ENCODE results near the gene ADIRF.
"Not testable (repeated sequence)": the region's sequence is repeated elsewhere in the genome, so short reads cannot be mapped to it uniquely, and the experiment has no call there.

ADIRF gene

DNA sequence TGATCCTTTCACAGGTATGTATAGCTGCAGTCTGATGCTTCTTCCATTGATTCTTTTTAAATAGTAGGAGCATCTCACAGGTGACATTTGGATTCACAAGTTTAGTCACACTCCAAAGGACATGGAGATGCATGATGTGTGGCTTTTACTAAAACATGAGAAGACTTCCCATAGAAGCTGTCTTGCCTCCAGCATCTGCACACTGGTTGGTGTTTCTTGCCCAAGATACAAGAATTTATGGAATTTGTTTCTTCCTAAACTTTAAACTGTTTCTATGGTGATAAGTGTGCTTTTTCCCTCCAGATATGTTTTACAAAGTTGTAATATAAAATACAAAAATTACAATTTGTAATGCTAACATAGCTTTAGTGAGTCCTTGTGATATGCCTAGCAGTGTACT is 24.2 kb downstream of the ADIRF start:
- H3K4me3 ChIP-seq (ENCODE audit: low read depth, low read length) = no peak overlapping the region

DNA sequence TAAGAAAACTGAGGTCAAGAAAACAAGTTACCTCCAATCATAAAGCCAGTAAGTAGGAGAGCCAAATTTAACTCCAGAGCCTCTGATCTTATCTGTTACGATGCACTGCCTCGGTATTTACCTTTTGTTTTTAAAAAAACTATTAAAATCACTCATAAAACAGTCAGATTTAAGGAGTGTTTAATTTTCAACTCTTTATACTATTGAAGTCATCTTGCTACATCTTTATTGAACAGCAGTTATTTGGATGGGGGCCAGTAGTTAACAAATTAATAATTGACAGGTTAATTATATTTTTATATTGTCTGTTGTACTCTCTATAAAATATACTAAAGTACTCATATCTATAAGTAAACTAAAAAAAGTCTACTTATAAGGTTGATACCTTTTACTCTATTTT is 24.6 kb downstream of the ADIRF start:
- H3K4me3 ChIP-seq (ENCODE audit: low read depth, low read length) = no peak overlapping the region
- TF ChIP-seq, protein P1, sequence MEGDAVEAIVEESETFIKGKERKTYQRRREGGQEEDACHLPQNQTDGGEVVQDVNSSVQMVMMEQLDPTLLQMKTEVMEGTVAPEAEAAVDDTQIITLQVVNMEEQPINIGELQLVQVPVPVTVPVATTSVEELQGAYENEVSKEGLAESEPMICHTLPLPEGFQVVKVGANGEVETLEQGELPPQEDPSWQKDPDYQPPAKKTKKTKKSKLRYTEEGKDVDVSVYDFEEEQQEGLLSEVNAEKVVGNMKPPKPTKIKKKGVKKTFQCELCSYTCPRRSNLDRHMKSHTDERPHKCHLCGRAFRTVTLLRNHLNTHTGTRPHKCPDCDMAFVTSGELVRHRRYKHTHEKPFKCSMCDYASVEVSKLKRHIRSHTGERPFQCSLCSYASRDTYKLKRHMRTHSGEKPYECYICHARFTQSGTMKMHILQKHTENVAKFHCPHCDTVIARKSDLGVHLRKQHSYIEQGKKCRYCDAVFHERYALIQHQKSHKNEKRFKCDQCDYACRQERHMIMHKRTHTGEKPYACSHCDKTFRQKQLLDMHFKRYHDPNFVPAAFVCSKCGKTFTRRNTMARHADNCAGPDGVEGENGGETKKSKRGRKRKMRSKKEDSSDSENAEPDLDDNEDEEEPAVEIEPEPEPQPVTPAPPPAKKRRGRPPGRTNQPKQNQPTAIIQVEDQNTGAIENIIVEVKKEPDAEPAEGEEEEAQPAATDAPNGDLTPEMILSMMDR (IDR thresholded peaks at IDR 0.05; ENCODE audit: borderline replicate concordance, insufficient read depth, low read depth, low read length) = no peak

More for the DNA sequence above, 24.2 kb downstream of the ADIRF start:
- TF ChIP-seq, protein P1 (IDR thresholded peaks at IDR 0.05; ENCODE audit: borderline replicate concordance, insufficient read depth, low read depth, low read length) = no peak

DNA sequence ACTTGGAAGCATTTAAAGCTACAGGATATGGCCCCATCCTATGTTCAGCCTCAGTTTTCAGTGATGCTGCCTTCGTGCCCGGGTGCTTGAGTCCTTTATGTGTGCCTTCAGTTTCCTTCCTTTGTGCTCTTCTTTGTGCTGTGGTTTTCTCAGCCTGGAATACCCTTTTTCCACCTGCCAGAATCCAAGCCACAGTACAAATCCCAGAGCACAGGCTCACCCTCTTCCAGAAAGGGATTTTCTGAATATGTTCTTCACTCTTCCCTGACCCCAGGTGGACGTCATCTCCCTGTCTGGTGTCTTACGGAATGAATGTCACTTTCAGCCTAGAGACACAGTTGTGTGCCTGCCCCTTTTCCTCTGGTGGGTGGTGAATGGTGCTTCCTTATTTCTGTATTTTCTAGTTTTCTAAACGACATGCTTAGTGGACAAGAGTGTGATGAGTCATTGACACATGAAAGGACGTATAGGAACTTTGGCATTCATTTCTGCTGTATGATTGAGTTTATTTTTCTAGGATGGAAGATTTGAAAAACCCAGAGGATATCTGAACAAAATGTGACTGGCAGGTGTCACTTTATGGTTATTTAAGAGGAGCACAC is 31.6 kb downstream of the ADIRF start:
- H3K4me3 ChIP-seq (ENCODE audit: low read depth, low read length) = not testable (repeated sequence)

DNA sequence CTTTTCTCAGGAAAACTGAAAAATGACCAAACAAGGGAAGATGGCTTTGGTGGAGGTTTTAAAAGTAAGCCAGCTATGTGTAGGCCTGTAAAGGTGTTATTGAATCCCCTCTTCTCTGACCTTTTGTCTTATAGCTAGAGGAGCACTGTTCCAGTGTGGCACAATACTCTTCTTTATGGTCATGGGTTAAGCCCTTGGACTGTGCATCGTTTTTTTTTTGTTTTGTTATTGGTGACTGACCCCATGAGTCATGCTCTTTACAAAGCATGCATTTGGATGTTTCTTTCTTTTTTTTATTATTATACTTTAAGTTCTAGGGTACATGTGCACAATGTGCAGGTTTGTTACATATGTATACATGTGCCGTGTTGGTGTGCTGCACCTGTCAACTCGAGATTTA is 32.2 kb downstream of the ADIRF start:
- no peak overlapping the region for H3K4me3 ChIP-seq (ENCODE audit: low read depth, low read length)
- TF ChIP-seq, protein P1 (IDR thresholded peaks at IDR 0.05; ENCODE audit: borderline replicate concordance, insufficient read depth, low read depth, low read length) = no peak

DNA sequence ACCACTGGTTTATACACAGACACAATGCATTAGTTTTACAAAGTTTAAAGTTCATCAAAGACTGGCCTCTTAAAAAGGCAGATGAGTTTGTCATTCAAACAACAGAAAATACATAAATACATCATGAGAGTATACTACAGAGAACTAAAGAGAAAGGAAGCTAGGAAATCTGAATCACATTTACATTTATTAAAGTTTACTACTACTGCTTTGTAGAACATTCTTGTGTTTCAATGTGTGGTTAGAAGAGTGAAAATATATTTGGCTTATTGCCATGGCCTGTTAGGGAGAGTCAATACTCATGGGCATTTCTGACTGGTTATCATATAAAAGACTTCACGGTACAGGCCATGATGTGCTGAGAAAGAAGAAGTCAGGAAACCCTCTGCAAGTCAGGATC is 38.8 kb downstream of the ADIRF start:
- H3K4me3 ChIP-seq (ENCODE audit: low read depth, low read length) = not testable (repeated sequence)

DNA sequence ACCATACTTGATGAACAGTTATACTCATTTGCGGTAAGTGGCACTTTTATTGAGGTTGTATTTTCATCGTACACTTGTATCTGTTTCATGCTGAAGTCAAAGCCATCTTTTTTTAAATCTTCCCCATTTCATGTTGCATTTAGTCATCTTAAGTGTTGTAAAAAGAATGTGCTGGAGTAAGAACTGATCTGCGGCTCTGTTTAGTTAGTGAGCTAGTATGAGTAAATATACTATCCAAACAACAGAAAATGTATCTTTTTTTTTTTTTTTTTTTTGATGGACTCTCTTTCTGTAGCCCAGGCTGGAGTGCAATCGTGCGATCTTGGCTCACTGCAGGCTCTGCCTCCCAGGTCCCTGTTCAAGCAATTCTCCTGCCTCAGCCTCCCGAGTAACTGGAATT is 39.4 kb downstream of the ADIRF start:
- H3K4me3 ChIP-seq (ENCODE audit: low read depth, low read length) = not testable (repeated sequence)

DNA sequence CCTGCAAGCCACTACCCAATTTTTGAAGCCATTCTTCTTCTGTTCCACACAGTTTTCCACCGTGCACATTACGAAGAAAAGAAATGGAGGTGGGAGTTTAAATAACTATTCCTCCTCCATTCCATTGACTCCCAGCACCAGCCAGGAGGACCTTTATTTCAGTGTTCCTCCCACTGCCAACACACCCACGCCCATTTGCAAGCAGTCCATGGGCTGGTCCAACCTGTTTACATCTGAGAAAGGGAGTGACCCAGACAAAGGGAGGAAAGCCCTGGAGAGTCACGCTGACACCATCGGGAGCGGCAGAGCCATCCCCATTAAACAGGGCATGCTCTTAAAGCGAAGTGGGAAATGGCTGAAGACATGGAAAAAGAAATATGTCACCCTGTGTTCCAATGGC is 40.0 kb downstream of the ADIRF start:
- not testable (repeated sequence) for H3K4me3 ChIP-seq (ENCODE audit: low read depth, low read length)

DNA sequence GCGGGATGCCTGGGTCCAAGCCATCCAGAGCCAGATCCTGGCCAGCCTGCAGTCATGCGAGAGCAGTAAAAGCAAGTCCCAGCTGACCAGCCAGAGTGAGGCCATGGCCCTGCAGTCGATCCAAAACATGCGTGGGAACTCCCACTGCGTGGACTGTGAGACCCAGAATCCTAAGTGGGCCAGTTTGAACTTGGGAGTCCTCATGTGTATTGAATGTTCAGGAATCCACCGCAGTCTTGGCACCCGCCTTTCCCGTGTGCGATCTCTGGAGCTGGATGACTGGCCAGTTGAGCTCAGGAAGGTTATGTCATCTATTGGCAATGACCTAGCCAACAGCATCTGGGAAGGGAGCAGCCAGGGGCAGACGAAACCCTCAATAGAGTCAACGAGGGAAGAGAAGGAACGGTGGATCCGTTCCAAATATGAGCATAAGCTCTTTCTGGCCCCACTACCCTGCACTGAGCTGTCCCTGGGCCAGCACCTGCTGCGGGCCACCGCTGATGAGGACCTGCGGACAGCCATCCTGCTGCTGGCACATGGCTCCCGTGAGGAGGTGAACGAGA is 40.9 kb downstream of the ADIRF start:
- H3K4me3 ChIP-seq (ENCODE audit: low read depth, low read length) = not testable (repeated sequence)

DNA sequence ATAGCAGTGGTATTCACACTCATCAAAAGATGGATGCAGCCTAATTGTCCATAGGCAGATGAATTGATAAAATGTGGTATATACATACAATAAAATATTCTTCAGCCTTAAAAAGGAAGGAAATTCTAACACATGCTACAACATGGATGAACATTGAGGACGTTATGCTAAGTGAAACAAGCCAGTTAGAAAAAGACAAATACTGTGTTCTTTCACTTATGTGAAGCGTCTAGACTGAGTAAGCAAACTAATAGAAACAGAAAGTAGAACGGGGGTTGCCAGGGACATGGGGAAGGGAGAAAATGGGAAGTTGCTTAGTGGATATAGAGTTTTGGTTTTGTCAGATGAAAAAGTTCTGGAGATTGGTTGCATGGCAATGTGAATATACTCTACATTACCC is 45.2 kb downstream of the ADIRF start:
- H3K4me3 ChIP-seq (ENCODE audit: low read depth, low read length) = not testable (repeated sequence)

DNA sequence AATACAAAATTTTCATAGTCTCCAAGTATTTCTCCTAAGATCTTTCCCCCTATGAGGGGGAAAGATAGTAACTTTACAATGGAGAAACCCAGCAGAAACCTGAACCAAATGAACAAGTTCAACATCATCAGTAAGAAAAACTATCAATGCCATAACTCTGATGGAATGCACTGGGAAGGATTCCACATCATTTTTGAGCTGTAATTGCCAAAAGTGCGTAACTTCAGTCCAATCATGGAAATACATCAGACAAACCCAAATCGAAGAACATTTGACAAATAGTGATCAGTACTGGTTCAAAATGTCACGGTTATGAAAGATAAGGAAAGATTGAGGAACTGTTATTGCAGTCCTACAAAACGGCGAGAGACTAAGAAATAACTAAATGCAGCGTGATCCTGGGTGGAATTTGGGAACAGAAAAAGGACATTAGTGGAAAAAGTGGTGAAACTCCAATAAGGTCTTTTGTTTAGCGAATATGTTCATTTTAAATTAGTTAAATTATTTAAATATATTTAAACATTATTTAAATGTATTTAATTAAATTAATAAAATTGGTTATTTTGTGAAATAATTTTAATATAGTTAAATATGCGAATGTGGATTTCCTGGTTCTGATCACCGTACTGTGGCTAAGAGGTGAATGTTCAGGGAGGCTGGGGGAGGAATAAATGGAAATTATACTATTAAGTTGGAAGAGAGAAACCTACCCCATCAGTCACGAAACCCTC is 46.9 kb downstream of the ADIRF start:
- H3K4me3 ChIP-seq (ENCODE audit: low read depth, low read length) = not testable (repeated sequence)

DNA sequence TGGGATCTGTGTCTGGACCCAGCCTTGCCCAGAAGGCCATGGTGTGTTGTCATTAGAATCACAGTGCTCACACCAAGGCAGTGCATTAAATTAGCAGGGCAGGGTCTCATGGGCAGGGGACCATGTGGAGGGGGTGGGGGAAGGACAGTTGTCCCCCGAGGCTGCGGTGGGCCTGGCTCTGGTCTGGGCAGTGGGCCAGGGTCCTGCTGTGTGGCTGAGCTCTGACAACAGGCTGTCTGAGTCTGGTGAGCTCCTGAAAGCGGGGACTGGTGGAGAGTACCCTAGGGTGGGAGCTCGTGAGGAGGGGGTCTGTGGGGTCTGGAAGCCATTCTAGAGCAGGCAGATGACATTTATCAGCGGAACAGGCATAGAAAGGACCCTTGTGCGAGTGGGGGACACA is 49.8 kb downstream of the ADIRF start:
- not testable (repeated sequence) for H3K4me3 ChIP-seq (ENCODE audit: low read depth, low read length)

DNA sequence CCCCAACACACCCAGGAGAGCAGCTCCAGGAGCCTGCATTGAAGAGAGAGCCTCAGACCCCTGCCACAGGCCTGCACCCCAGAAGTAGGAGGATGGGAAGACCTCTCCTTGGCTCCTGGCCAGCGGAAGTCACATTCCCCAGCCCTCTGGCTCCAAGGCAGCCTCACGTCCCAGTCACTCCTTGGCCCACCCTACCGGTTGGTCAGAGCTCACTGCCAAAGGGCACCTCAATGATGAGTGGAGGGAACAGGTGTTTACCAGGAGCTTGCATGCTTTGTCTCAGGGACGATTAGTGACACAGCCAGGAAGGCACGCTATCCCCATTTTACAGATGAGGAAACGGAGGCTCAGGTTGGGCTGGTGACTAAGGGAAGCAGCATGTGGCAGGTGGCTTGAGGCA is 50.8 kb downstream of the ADIRF start:
- H3K4me3 ChIP-seq (ENCODE audit: low read depth, low read length) = not testable (repeated sequence)

DNA sequence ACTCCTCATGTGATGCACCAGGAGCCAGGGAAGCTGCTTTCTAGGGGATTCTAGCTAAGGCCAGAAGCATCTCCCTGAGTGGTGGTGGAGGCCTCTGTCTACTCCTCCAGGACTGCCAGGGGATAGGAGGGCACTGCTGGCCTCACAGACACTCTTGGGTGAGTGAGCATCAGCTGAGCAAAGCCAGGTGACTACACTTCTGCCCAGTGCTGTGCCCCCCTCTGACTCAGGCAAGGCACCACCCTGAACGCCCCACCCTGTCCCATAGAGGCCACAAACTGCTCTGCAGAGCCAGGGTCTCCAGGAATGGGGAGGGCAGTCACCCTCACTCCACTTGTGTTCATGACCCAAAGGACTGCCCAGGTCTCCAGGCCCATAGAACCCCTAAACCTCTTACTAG is 51.2 kb downstream of the ADIRF start:
- H3K4me3 ChIP-seq (ENCODE audit: low read depth, low read length) = not testable (repeated sequence)

DNA sequence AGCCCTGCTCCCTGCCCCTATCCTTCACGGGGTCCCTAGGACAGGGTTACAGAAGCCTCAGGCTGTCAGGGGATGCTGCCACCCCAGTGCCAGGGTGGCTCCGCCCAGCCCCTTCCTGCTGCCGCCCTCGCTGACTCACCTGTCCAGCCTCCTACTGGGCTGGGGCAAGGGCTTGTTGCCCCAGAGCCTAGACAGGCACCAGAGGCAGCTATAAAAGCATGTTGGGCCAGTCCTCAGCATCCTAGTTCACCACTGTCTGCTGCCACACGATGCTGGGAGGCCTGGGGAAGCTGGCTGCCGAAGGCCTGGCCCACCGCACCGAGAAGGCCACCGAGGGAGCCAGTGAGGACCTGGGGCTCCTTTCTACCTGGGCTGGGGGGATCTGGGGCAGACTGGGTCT is 51.8 kb downstream of the ADIRF start, which contains the start of gene FAM25A:
Gene FAM25A, plus strand, starts transcription at position 239 of the 400 bp plus-strand sequence. Its CDS starts 31 bp downstream, at position 270.
- not testable (repeated sequence) for H3K4me3 ChIP-seq (ENCODE audit: low read depth, low read length)
